Measurements from ENCODE around the gene SFMBT2.

DNA sequence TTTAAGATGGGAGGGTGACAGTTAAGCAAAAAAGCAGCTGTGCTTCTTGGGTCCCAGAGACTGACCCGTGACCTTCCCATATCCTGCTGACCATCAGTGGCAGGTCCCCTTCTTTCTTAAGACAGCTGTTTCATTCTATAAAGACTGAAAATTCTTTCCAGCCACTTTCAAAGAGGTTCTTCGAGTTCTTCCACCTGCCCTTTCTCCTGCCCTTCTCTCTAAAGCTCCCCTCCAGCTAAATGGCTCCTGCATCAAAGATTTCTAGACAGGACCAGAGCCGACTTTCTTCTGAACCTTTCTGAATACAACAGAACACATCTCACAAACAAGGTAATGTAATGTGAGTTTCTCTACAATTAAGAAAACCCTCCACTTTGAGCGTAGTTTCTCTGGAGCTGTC lies 180.8 kb downstream of the SFMBT2 start:
- no peak for TF ChIP-seq SUZ12 (IDR thresholded peaks at IDR 0.05; ENCODE audit: extremely low read depth, insufficient read depth, insufficient read length)
- no peak for TF ChIP-seq YY1 (IDR thresholded peaks at IDR 0.05; ENCODE audit: insufficient read depth, insufficient read length)

Measured in NT2/D1 (cell line).